IMR-90 (cell line): ENCODE data around the gene BPGM. TPM values are rescaled to one million over a fixed set of nuclear protein-coding genes. Genes with fewer than 3 reads are reported as not detected.

Experiments
- ATAC-seq: fragments of 200-7000 bp; cut with Tn5 transposase; 2 replicates; pipeline ENCODE4 v1.9.1; 2020; ENCODE audit warnings: low read depth, mild to moderate bottlenecking, moderate library complexity
- BruUV-seq: library from RNA; stranded (reverse); fragments of 400-500 nt; replicated peaks from 2 replicates; lab custom pipeline; 2021; lab: Mats Ljungman, UMichigan
- CTCF ChIA-PET: fragments of 300-600 bp; formaldehyde crosslinking; extraction: SDS; loops from one replicate; lab custom pipeline; 2021; ENCODE audit warnings: antibody characterized with exemption; lab: Yijun Ruan, JAX
- POLR2A ChIA-PET: fragments of 300-600 bp; sonication (Branson Sonifier 250); formaldehyde crosslinking; loops from one replicate; lab custom pipeline; 2022; ENCODE audit warnings: antibody characterized with exemption; ENCODE audit not compliant: unreplicated experiment; lab: Charles Lee
- DNase-seq: peaks from one replicate; pipeline ENCODE4 v3.0.0; 2013
- H2AFZ ChIP-seq: replicated peaks from 2 replicates; pipeline ENCODE3; 2013; ENCODE audit warnings: low read length, mild to moderate bottlenecking; ENCODE audit not compliant: poor library complexity
- H2AK5ac ChIP-seq: 2 replicates; pipeline ENCODE4 v1.6.1; 2013; ENCODE audit warnings: low read depth, low read length, inconsistent platforms
- H2AK9ac ChIP-seq: replicated peaks from 2 replicates; pipeline ENCODE3; 2013; ENCODE audit warnings: mild to moderate bottlenecking, low read depth, low read length, moderate library complexity; ENCODE audit not compliant: poor library complexity
- H2BK120ac ChIP-seq: 2 replicates; pipeline ENCODE4 v1.6.1; 2013; ENCODE audit warnings: low read depth, low read length, inconsistent platforms
- H2BK15ac ChIP-seq: 3 replicates; pipeline ENCODE4 v1.6.1; 2013; ENCODE audit warnings: low read depth, low read length, inconsistent platforms
- H2BK20ac ChIP-seq: 2 replicates; pipeline ENCODE4 v1.6.1; 2013; ENCODE audit warnings: low read depth, mild to moderate bottlenecking, inconsistent platforms, low read length, moderate library complexity
- H2BK5ac ChIP-seq: 2 replicates; pipeline ENCODE4 v1.6.1; 2013; ENCODE audit warnings: mild to moderate bottlenecking, low read depth, low read length, inconsistent platforms; ENCODE audit not compliant: poor library complexity, severe bottlenecking
- H3K14ac ChIP-seq: replicated peaks from 2 replicates; pipeline ENCODE4 v1.6.1; 2013; ENCODE audit warnings: low read depth, low read length, inconsistent platforms
- H3K18ac ChIP-seq: 2 replicates; pipeline ENCODE4 v1.6.1; 2013; ENCODE audit warnings: low read depth, low read length, control low read depth
- H3K23ac ChIP-seq: 2 replicates; pipeline ENCODE4 v1.6.1; 2013; ENCODE audit warnings: low read depth, low read length, inconsistent platforms
- H3K27ac ChIP-seq: 2 replicates; pipeline ENCODE4 v1.5.1; 2013; ENCODE audit warnings: mild to moderate bottlenecking, control low read depth, low read length; ENCODE audit not compliant: insufficient read depth
- H3K27me3 ChIP-seq: 2 replicates; pipeline ENCODE4 v1.6.1; 2013; ENCODE audit warnings: low read length; ENCODE audit not compliant: control insufficient read depth, insufficient read depth
- H3K36me3 ChIP-seq: 2 replicates; pipeline ENCODE4 v1.6.1; 2013; ENCODE audit warnings: low read length, mixed read lengths; ENCODE audit not compliant: control insufficient read depth, insufficient read depth
- H3K4ac ChIP-seq: 2 replicates; pipeline ENCODE4 v1.6.1; 2013; ENCODE audit warnings: low read depth, low read length, inconsistent platforms
- H3K4me1 ChIP-seq: 2 replicates; pipeline ENCODE4 v1.6.1; 2013; ENCODE audit warnings: low read length, mixed read lengths; ENCODE audit not compliant: control insufficient read depth, insufficient read depth
- H3K4me2 ChIP-seq: 2 replicates; pipeline ENCODE4 v1.6.1; 2013; ENCODE audit warnings: low read depth, mild to moderate bottlenecking, control low read depth, low read length, moderate library complexity
- H3K4me3 ChIP-seq: 2 replicates; pipeline ENCODE4 v1.5.1; 2013; ENCODE audit warnings: low read depth, mild to moderate bottlenecking, control low read depth, low read length, moderate library complexity; ENCODE audit not compliant: insufficient read depth
- H3K56ac ChIP-seq: 2 replicates; pipeline ENCODE4 v1.6.1; 2013; ENCODE audit warnings: low read length, inconsistent platforms; ENCODE audit not compliant: insufficient read depth; ENCODE audit errors: extremely low read depth
- H3K79me1 ChIP-seq, 2 experiments: 2 replicates each; pipeline ENCODE4 v1.6.1; 2013; ENCODE audit warnings: low read length in 2 of 2, inconsistent platforms in 1 of 2, low read depth in 1 of 2
- H3K9ac ChIP-seq: 2 replicates; pipeline ENCODE4 v1.6.1; 2013; ENCODE audit warnings: low read depth, low read length, control low read depth
- H3K9me1 ChIP-seq: 2 replicates; pipeline ENCODE4 v1.6.1; 2013; ENCODE audit warnings: low read length, inconsistent platforms; ENCODE audit not compliant: insufficient read depth
- H3K9me3 ChIP-seq: 2 replicates; pipeline ENCODE4 v1.6.1; 2013; ENCODE audit warnings: low read length; ENCODE audit not compliant: control insufficient read depth, insufficient read depth
- H4K20me1 ChIP-seq: 2 replicates; pipeline ENCODE4 v1.6.1; 2013; ENCODE audit warnings: low read length, inconsistent platforms; ENCODE audit not compliant: insufficient read depth
- H4K5ac ChIP-seq: 2 replicates; pipeline ENCODE4 v1.6.1; 2013; ENCODE audit warnings: mild to moderate bottlenecking, low read depth, low read length, control low read depth
- H4K8ac ChIP-seq, 2 experiments: 2 replicates each; pipeline ENCODE4 v1.6.1; 2013; ENCODE audit warnings: low read depth in 2 of 2, low read length in 2 of 2, control low read depth in 1 of 2, inconsistent platforms in 1 of 2
- H4K91ac ChIP-seq: 2 replicates; pipeline ENCODE4 v1.6.1; 2013; ENCODE audit warnings: low read depth, low read length, inconsistent platforms; ENCODE audit not compliant: insufficient read depth
- BHLHE40 ChIP-seq: fragments of 150-350 bp; IDR thresholded peaks from 2 replicates; pipeline ENCODE4 v1.6.1; 2016; ENCODE audit warnings: mild to moderate bottlenecking, low read depth, low read length
- RFX5 ChIP-seq: IDR thresholded peaks from 2 replicates; pipeline ENCODE4 v1.8.0; 2012; ENCODE audit warnings: low read depth, mild to moderate bottlenecking, low read length, moderate library complexity
- WGBS, 2 experiments: methylation state at CpG; one replicate each; pipeline versions ENCODE4 v1.1.5 to v1.1.7; 2013; ENCODE audit warnings: missing lambda C conversion rate in 2 of 2; ENCODE audit not compliant: insufficient read length in 1 of 2; ENCODE audit errors: extremely low coverage in 2 of 2; 5-methylcytosine and 5-hydroxymethylcytosine counted together
- dilution Hi-C: fragments of 300-500 bp; cut with HindIII; formaldehyde crosslinking; loops from one replicate; pipeline ENCODE4 v1.14.3; 2018; ENCODE audit warnings: low sequenced_read_pairs; ENCODE audit not compliant: unreplicated experiment
- in situ Hi-C: fragments of 300-500 bp; cut with MboI; formaldehyde crosslinking; loops from 3 replicates; pipeline ENCODE4 v1.14.3; 2019; ENCODE audit warnings: low sequenced_read_pairs, inconsistent platforms, mixed read lengths
- intact Hi-C: fragments of 100-400 bp; cut with micrococcal nuclease; formaldehyde crosslinking; loops from 2 replicates; pipeline ENCODE4 v1.10.0; 2022
- polyA plus RNA-seq, 3 experiments: library from polyadenylated mRNA; depleted of rRNA; stranded (reverse); fragments of >200 nt; gene quantifications; 2 replicates each; pipeline ENCODE4 v1.2.3, GENCODE V29; 2012; ENCODE audit warnings: low replicate concordance in 1 of 3
- total RNA-seq: library from RNA; depleted of rRNA; stranded (reverse); fragments of >200 nt; gene quantifications from 2 replicates; pipeline ENCODE4 v1.2.3, GENCODE V29; 2012

The BPGM gene
- total and polyA plus RNA-seq, 2 of the 4 experiments (the other 2 are of a cell fraction), result 18.8 to 20.0 TPM

DNA sequence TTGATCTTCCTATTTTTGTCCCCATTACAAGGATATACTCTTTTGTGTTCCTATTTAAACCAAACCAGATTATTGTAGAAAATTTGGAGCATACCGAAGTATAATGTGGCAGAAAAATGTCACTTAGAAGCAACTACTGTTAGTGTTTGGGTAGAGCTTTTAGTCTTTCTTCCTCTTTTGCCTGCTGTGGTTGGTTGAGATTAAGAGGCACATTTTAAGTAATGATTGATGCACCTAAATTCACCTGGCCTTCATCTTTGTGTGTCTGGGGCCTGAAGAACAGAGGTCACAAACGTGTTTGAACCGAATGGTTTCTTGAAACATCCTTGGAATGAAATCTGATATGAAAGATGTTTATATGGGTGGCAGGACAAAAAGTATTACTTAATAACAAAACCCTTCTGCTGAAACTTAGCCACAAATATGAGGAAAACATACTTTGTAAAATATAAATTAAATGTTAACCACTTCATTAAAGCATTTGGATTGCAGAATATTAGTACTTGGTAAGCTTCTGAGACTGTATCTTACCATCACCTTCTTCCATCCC, 2.6 kb downstream of the BPGM start:
- intact Hi-C loops (loop anchor here (5.0 kb wide), 1 partner anchor 128 kb away; the partner anchor contains the start of gene CALD1), in situ Hi-C loops (no loop called here), dilution Hi-C loops (no loop called here)
- Histone ChIP-seq H3K56ac (no peak overlapping the region), H3K4me3 (no peak overlapping the region), H3K9me1 (peaks cover 11% of the 10 kb centered on the region), H2AK5ac (no peak overlapping the region), H3K4me1 (peaks cover 7% of the 10 kb centered on the region), H3K4ac (no peak overlapping the region; the same call in 1 of the 2 replicates), H3K4me2 (peak overlapping the region; percentile 76), H4K91ac (no peak overlapping the region), H4K5ac (no peak overlapping the region; the same call in 1 of the 2 replicates), H3K79me1 (peaks cover 19 to 60% of the 10 kb centered on the region in 2 experiments), H3K9me3 (no peaks in the 10 kb centered on the region), H2AK9ac (no peak overlapping the region), H3K36me3 (no peaks in the 10 kb centered on the region), H2BK15ac (no peak overlapping the region; the same call in 2 of the 3 replicates), H3K18ac (peak overlapping the region; percentile 92; the same call in 1 of the 2 replicates), H4K8ac (peak overlapping the region in 1 of 2 experiments; percentile 53; a peak in 1 of 4 replicates), H2BK120ac (peak overlapping the region; percentile 75; the same call in 1 of the 2 replicates), H3K27ac (peak overlapping the region; percentile 53; the same call in 1 of the 2 replicates), H2AFZ (no peak overlapping the region), H3K14ac (no peak overlapping the region), H3K27me3 (no peaks in the 10 kb centered on the region), H3K23ac (0 out of 2 replicates have a peak overlapping the region, but pooled peaks have one; percentile 54), H2BK20ac (no peak overlapping the region), H4K20me1 (no peaks in the 10 kb centered on the region), H3K9ac (no peak overlapping the region), H2BK5ac (peak overlapping the region; percentile 76)
- DNase-seq (peak; percentile 37), ATAC-seq (no peak)
- WGBS, 2 experiments, result no CpG with 5 or more reads among the region's 3 CpGs
- POLR2A ChIA-PET, result interaction anchor here (0.6 kb wide), 1 partner anchor 8 kb away, joined by 4 read pairs; no protein-coding TSS in a partner anchor
- BruUV-seq, result no TSS peak
- CTCF ChIA-PET, result interaction anchor here (3.0 kb wide), 1 partner anchor 9 kb away, joined by 9 read pairs; no protein-coding TSS in a partner anchor
- peak; percentile 34; the same call in 1 of the 2 replicates for TF ChIP-seq BHLHE40
- TF ChIP-seq RFX5, result no peak
